Vagina (tissue), 2 donors: ENCODE measurements around the gene GPX8. TPM values are rescaled to one million over a fixed set of nuclear protein-coding genes. Genes with fewer than 3 reads are reported as not detected.

Experiments
- DNase-seq, 2 donors: peaks; one replicate each; pipeline ENCODE4 v3.0.0-alpha.2; 2017; ENCODE audit errors: extremely low spot score in 2 of 2
- H3K27ac ChIP-seq: fragments of 200-600 bp; sonication (generic); one replicate; pipeline ENCODE4 v1.5.1; 2019
- H3K27me3 ChIP-seq: fragments of 200-600 bp; sonication (generic); one replicate; pipeline ENCODE4 v1.5.1; 2019
- H3K36me3 ChIP-seq, 2 donors: fragments of 200-600 bp; sonication (generic); one replicate each; pipeline ENCODE4 v1.5.1; 2017 to 2019
- H3K4me1 ChIP-seq: fragments of 200-600 bp; sonication (generic); one replicate; pipeline ENCODE4 v1.5.1; 2019
- H3K4me3 ChIP-seq, 2 donors: fragments of 200-600 bp; sonication (generic); 1 replicate in 1 of 2; 2 replicates in 1 of 2; pipeline ENCODE4 v1.5.1; 2016 to 2019
- H3K9me3 ChIP-seq: fragments of 200-600 bp; sonication (generic); one replicate; pipeline ENCODE4 v1.5.1; 2019
- POLR2A ChIP-seq, 2 donors: fragments of 450-650 bp; IDR thresholded peaks; one replicate each; pipeline ENCODE4 v1.6.1; 2017; ENCODE audit warnings: antibody characterized with exemption in 2 of 2, mild to moderate bottlenecking in 2 of 2, moderate library complexity in 2 of 2
- POLR2AphosphoS5 ChIP-seq, 2 donors: sonication (generic); formaldehyde crosslinking; IDR thresholded peaks; one replicate each; pipeline ENCODE4 v1.9.0; 2017; ENCODE audit warnings: antibody characterized with exemption in 2 of 2, mild to moderate bottlenecking in 2 of 2, low read depth in 1 of 2; ENCODE audit not compliant: insufficient read depth in 1 of 2
- intact Hi-C: fragments of 100-400 bp; cut with DNase I; formaldehyde crosslinking; loops from one replicate; pipeline ENCODE4 v1.15.1; 2023
- total RNA-seq: library from RNA; depleted of rRNA; stranded (reverse); fragments of >200 nt; gene quantifications from one replicate; pipeline ENCODE4 v1.2.3, GENCODE V29; 2016
- TF ChIP-seq, protein P1 (sequence below), 3 experiments: fragments of 450-650 bp in 2 of 3; fragments of 200-600 bp in 1 of 3; sonication (generic) in 1 of 3; IDR thresholded peaks; one replicate each; pipeline ENCODE4 v1.5.1; 2017 to 2019; ENCODE audit warnings: antibody characterized with exemption in 3 of 3, mild to moderate bottlenecking in 2 of 3, moderate library complexity in 2 of 3

The GPX8 gene
- total RNA-seq, 1 donor from 2014 or later: 22.1 TPM

DNA sequence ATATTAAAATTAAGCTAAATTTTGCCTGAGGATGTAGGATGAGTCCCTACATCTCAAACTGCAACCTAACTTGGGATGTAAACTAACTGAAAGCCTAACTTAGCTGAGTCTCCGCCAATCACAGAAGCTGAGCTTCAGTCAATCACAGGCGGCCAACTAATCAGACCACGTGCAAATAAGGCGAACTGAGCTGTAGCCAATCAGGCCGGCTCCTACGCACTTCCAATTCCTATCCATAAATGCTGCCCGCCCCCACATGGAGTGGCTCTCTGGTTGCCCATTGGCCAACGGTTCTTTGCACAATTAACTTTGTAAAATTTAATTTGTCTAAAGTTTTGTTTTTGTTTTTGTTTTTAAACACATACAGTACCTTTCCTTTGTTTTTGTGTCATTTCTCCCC, 13.9 kb upstream of the GPX8 start:
- no peak overlapping the region for H3K27ac ChIP-seq
- TF ChIP-seq POLR2AphosphoS5 (IDR thresholded peaks at IDR 0.05; ENCODE audit: insufficient read depth in 1 of 2, low read depth in 1 of 2) (no peak), POLR2A (IDR thresholded peaks at IDR 0.05) (no peak)
- TF ChIP-seq, protein P1, sequence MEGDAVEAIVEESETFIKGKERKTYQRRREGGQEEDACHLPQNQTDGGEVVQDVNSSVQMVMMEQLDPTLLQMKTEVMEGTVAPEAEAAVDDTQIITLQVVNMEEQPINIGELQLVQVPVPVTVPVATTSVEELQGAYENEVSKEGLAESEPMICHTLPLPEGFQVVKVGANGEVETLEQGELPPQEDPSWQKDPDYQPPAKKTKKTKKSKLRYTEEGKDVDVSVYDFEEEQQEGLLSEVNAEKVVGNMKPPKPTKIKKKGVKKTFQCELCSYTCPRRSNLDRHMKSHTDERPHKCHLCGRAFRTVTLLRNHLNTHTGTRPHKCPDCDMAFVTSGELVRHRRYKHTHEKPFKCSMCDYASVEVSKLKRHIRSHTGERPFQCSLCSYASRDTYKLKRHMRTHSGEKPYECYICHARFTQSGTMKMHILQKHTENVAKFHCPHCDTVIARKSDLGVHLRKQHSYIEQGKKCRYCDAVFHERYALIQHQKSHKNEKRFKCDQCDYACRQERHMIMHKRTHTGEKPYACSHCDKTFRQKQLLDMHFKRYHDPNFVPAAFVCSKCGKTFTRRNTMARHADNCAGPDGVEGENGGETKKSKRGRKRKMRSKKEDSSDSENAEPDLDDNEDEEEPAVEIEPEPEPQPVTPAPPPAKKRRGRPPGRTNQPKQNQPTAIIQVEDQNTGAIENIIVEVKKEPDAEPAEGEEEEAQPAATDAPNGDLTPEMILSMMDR (IDR thresholded peaks at IDR 0.05): no peak
- no peak for DNase-seq
- H3K27me3 ChIP-seq: no peaks in the 10 kb centered on the region
- intact Hi-C loops: loop anchor here (5.0 kb wide), 1 partner anchor 244 kb away; no protein-coding TSS in a partner anchor
- H3K36me3 ChIP-seq: no peaks in the 10 kb centered on the region
- H3K4me3 ChIP-seq: no peak overlapping the region
- no peaks in the 10 kb centered on the region for H3K9me3 ChIP-seq
- H3K4me1 ChIP-seq: no peaks in the 10 kb centered on the region

DNA sequence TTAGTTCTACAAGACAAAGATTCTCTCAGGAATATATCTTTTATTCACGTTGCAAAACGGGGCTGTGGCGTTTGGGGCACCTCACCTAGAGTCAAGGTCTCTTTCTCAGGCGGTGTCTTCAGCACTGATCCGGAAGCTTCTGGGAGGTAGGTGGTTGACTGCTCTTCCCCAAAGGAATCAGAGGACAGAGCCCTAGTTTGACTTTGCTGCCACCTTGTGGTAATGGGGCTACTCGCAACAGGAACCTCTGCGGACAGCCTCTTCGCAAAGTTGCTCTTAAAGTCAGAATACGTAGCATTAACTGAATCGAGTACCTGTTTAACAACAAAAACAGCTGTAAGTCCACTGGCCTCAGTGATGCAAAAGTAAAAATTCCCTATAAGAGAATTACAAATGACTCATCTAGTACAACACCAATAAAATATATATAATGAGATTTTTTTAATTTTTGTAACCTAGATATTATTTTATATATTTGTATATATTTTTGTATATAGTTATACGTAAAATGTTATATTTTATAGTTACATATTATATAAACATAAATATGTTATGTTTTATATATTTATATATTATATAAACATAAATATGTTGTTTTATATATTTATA, 13.3 kb upstream of the GPX8 start:
- TF ChIP-seq POLR2AphosphoS5 (IDR thresholded peaks at IDR 0.05; ENCODE audit: insufficient read depth in 1 of 2, low read depth in 1 of 2) (peak in 1 of 2 donors; percentile 14), POLR2A (IDR thresholded peaks at IDR 0.05) (no peak)
- TF ChIP-seq, protein P1 (IDR thresholded peaks at IDR 0.05): peak; percentile 86 to 88 (median 86)
- H3K9me3 ChIP-seq: no peaks in the 10 kb centered on the region
- no peak overlapping the region for H3K4me3 ChIP-seq
- no peaks in the 10 kb centered on the region for H3K4me1 ChIP-seq
- DNase-seq: no peak
- no peaks in the 10 kb centered on the region for H3K27me3 ChIP-seq
- no peak overlapping the region for H3K27ac ChIP-seq
- intact Hi-C loops: loop anchor here (5.0 kb wide), 1 partner anchor 244 kb away; no protein-coding TSS in a partner anchor
- H3K36me3 ChIP-seq: no peaks in the 10 kb centered on the region

DNA sequence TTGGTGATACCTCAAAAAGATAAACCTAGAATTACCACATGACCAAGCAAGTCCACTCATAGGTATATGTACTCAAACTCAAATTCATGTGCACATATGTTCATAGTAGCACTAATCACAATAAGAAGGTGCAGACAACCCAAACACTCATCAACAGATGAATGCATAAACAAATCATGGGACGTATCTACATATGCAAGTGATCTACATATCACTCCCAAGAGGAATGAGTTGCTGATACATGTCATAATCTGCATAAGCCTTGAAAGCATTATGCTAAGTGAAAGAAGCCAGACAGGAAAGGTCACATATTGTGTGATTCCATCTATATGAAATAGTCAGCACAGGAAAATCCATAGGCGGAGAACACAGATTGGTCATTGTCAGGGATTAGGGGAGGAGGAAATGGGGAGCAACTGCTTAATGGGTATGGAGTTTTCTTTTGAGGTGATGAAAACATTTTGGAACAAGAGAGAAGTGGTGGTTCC, 10.6 kb upstream of the GPX8 start:
- Histone ChIP-seq H3K36me3 (no peaks in the 10 kb centered on the region), H3K9me3 (no peaks in the 10 kb centered on the region), H3K4me3 (no peak overlapping the region), H3K27ac (no peak overlapping the region), H3K27me3 (no peaks in the 10 kb centered on the region), H3K4me1 (no peaks in the 10 kb centered on the region)
- TF ChIP-seq POLR2A (IDR thresholded peaks at IDR 0.05) (no peak), POLR2AphosphoS5 (IDR thresholded peaks at IDR 0.05; ENCODE audit: insufficient read depth in 1 of 2, low read depth in 1 of 2) (no peak)
- TF ChIP-seq, protein P1 (IDR thresholded peaks at IDR 0.05): no peak
- DNase-seq: no peak
- intact Hi-C loops: loop anchor here (5.0 kb wide), 1 partner anchor 247 kb away; no protein-coding TSS in a partner anchor

DNA sequence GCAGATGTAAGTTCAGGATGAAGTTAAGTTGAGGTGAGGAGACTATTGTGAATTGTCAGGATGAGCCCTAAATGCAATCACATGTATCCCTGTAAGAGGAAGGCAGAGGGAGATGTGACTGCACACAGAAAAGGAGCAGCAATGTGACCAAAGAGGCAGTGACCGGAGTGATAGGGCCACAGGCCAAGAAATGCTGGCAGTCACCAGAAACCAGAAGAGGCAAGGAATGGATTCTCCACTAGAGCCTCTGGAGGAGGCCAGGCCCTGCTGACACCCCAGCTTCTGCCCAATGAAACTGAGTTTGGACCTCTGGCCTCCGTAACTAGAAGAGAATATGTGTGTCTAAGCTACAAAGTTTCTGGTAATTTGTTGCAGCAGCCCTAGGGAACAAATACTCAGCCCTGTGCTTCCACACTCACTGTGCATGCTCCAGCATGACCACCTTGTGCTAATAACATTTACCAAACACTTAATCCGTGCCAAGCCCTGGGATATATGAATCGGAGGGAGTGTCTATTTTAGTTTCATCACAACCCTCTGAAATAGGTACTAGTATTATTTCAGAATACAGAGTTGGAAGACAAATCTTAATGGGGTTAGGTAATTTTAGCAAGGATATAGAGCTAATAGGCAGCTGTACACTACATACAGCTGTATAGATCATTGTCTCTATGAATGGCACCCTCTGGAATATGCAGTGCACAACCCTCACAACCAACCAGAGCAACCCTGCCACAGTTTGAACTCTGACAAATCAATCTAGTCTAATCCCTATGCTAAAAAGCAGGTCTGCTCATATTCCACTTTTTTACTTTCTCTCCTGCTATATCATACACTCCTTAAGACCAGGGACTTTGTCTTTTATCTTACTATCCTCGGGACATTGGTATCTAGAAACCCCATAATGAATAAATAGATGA, 7.8 kb upstream of the GPX8 start:
- no peak overlapping the region for H3K27ac ChIP-seq
- TF ChIP-seq POLR2AphosphoS5 (IDR thresholded peaks at IDR 0.05; ENCODE audit: insufficient read depth in 1 of 2, low read depth in 1 of 2): peak in 1 of 2 donors; percentile 70
- TF ChIP-seq, protein P1 (IDR thresholded peaks at IDR 0.05): no peak
- no peaks in the 10 kb centered on the region for H3K9me3 ChIP-seq
- H3K36me3 ChIP-seq: no peaks in the 10 kb centered on the region
- intact Hi-C loops: loop anchor here (10.0 kb wide), 1 partner anchor 207 kb away; no protein-coding TSS in a partner anchor
- H3K27me3 ChIP-seq: no peaks in the 10 kb centered on the region
- H3K4me1 ChIP-seq: no peaks in the 10 kb centered on the region
- H3K4me3 ChIP-seq: no peak overlapping the region
- DNase-seq: no peak
